Keratinocyte (primary cell): ENCODE data around the gene YAF2. TPM values are rescaled to one million over a fixed set of nuclear protein-coding genes. Genes with fewer than 3 reads are reported as not detected.

ENCODE experiments used
- DNase-seq: peaks from one replicate; pipeline ENCODE4 v3.0.0-alpha.2; 2011; ENCODE audit warnings: low read depth, missing footprints, low spot score
- FAIRE-seq: peaks from 2 replicates; lab custom pipeline; 2011; peaks lifted over from hg19 to GRCh38; lab: Jason Lieb, UNC
- H2AFZ ChIP-seq: 2 replicates; pipeline ENCODE4 v1.6.0; 2012; ENCODE audit warnings: low read length, control low read depth, inconsistent platforms; ENCODE audit not compliant: control insufficient read depth
- H3K27ac ChIP-seq: 2 replicates; pipeline ENCODE4 v1.5.1; 2011; ENCODE audit warnings: low read length; ENCODE audit not compliant: control insufficient read depth, insufficient read depth
- H3K27me3 ChIP-seq: 3 replicates; pipeline ENCODE4 v1.6.0; 2011; ENCODE audit warnings: low read length; ENCODE audit not compliant: control insufficient read depth, insufficient read depth; ENCODE audit errors: extremely low read depth
- H3K36me3 ChIP-seq, 2 experiments: 2 replicates in 1 of 2; 3 replicates in 1 of 2; pipeline ENCODE4 v1.5.1; 2011; ENCODE audit warnings: low read length in 2 of 2, mild to moderate bottlenecking in 1 of 2; ENCODE audit not compliant: control insufficient read depth in 2 of 2, insufficient read depth in 2 of 2; ENCODE audit errors: extremely low read depth in 1 of 2
- H3K4me1 ChIP-seq: 3 replicates; pipeline ENCODE4 v1.5.1; 2011; ENCODE audit warnings: low read length; ENCODE audit not compliant: control insufficient read depth, insufficient read depth; ENCODE audit errors: extremely low read depth
- H3K4me2 ChIP-seq: 3 replicates; pipeline ENCODE4 v1.6.0; 2011; ENCODE audit warnings: low read depth, low read length; ENCODE audit not compliant: control insufficient read depth, insufficient read depth; ENCODE audit errors: extremely low read depth
- H3K4me3 ChIP-seq, 3 experiments: fragments of 200-600 bp in 1 of 3; sonication (generic) in 1 of 3; 2 replicates in 2 of 3; 3 replicates in 1 of 3; pipeline ENCODE4 v1.5.1; 2011 to 2016; ENCODE audit warnings: low read length in 3 of 3, mild to moderate bottlenecking in 3 of 3, control low read depth in 2 of 3, inconsistent platforms in 1 of 3, low read depth in 1 of 3, mixed read lengths in 1 of 3, mixed run types in 1 of 3, moderate library complexity in 1 of 3; ENCODE audit not compliant: control insufficient read depth in 2 of 3, insufficient read depth in 2 of 3; ENCODE audit errors: extremely low read depth in 1 of 3
- H3K79me2 ChIP-seq: 2 replicates; pipeline ENCODE4 v1.6.0; 2012; ENCODE audit warnings: low read length; ENCODE audit not compliant: control insufficient read depth, insufficient read depth
- H3K9ac ChIP-seq: 3 replicates; pipeline ENCODE4 v1.6.0; 2011; ENCODE audit warnings: low read length; ENCODE audit not compliant: control insufficient read depth, insufficient read depth; ENCODE audit errors: extremely low read depth
- H3K9me1 ChIP-seq: 3 replicates; pipeline ENCODE4 v1.6.0; 2011; ENCODE audit warnings: low read length; ENCODE audit not compliant: control insufficient read depth, insufficient read depth; ENCODE audit errors: extremely low read depth
- H3K9me3 ChIP-seq: 2 replicates; pipeline ENCODE4 v1.5.1; 2012; ENCODE audit warnings: low read depth, low read length; ENCODE audit not compliant: control insufficient read depth
- H4K20me1 ChIP-seq: 3 replicates; pipeline ENCODE4 v1.6.0; 2011; ENCODE audit warnings: low read length; ENCODE audit not compliant: control insufficient read depth, insufficient read depth; ENCODE audit errors: extremely low read depth
- CTCF ChIP-seq, 3 experiments: IDR thresholded peaks in 1 of 3; conservative IDR thresholded peaks in 1 of 3; optimal IDR thresholded peaks in 1 of 3; 2 replicates in 2 of 3; 3 replicates in 1 of 3; pipeline versions ENCODE3 to v1.5.1; 2011; ENCODE audit warnings: low read length in 3 of 3, mild to moderate bottlenecking in 3 of 3, moderate library complexity in 2 of 3, control low read depth in 1 of 3, inconsistent platforms in 1 of 3; ENCODE audit not compliant: insufficient read depth in 2 of 3; ENCODE audit errors: extremely low read depth in 1 of 3
- EZH2 ChIP-seq: IDR thresholded peaks from one replicate; pipeline ENCODE4 v1.6.1; 2012; ENCODE audit warnings: inconsistent platforms, mild to moderate bottlenecking, low read length, moderate library complexity
- dilution Hi-C: fragments of 300-500 bp; cut with MboI; formaldehyde crosslinking; loops from one replicate; pipeline ENCODE4 v1.7.0; 2020; ENCODE audit warnings: low sequenced_read_pairs; ENCODE audit not compliant: extremely low pct_ligation_motif_present
- polyA plus RNA-seq, 5 experiments: library from polyadenylated mRNA; depleted of rRNA in 3 of 5; stranded (reverse) in 3 of 5; stranded (forward) in 1 of 5; unstranded in 1 of 5; fragments of >200 nt; gene quantifications; 1 replicate in 1 of 5; 2 replicates in 3 of 5; 3 replicates in 1 of 5; pipeline versions ENCODE4 v1.2.1 to v1.2.3, GENCODE V29; 2011 to 2012; ENCODE audit warnings: missing spikeins in 2 of 5, low read depth in 1 of 5, low replicate concordance in 1 of 5

Gene YAF2
- polyA plus RNA-seq, 1 donor (not counting 4 experiments of a cell fraction or from before 2014, with no cell fraction given), result 15.3 TPM

- Histone ChIP-seq H3K27ac (peak overlapping the region; percentile 42), H3K27me3 (no peaks in the 10 kb centered on the region), H4K20me1 (peaks cover 4% of the 10 kb centered on the region), H3K9me1 (no peaks in the 10 kb centered on the region), H3K36me3 (no peaks in the 10 kb centered on the region), H3K4me2 (peak overlapping the region; percentile 87), H3K4me3 (peak overlapping the region; percentile 54 to 86 (median 83)), H3K79me2 (peaks cover 40% of the 10 kb centered on the region), H3K4me1 (peaks cover 15% of the 10 kb centered on the region), H3K9me3 (no peaks in the 10 kb centered on the region), H2AFZ (peak overlapping the region; percentile 85), H3K9ac (peak overlapping the region; percentile 76)
- no peak for TF ChIP-seq EZH2
- TF ChIP-seq CTCF (optimal IDR thresholded peaks at IDR 0.05 in 1 of 3, IDR thresholded peaks at IDR 0.05 in 1 of 3, conservative IDR thresholded peaks at IDR 0.05 in 1 of 3; ENCODE audit: extremely low read depth in 1 of 3, insufficient read depth in 2 of 3, low read length in 3 of 3), result no peak
- DNase-seq (no peak), FAIRE-seq (no peak)
- dilution Hi-C loops, result no loop called here
Observed at GRCh38 chr12:42145197-42145549, 92.9 kb downstream of the YAF2 start.

- peak within 1 kb of the TSS; percentile 54 to 86 (median 83) for H3K4me3 ChIP-seq
- H3K79me2 ChIP-seq, result peaks cover 44% of the 10 kb centered on the region
- H4K20me1 ChIP-seq, result peaks cover 4% of the 10 kb centered on the region
- no peaks in the 10 kb centered on the region for H3K27me3 ChIP-seq
- dilution Hi-C loops, result no loop called here
- no peak for DNase-seq
- H3K36me3 ChIP-seq, result no peaks in the 10 kb centered on the region
- H3K27ac ChIP-seq, result peak within 1 kb of the TSS; percentile 66
- FAIRE-seq, result no peak
- no peak for TF ChIP-seq EZH2
- no peak for TF ChIP-seq CTCF (optimal IDR thresholded peaks at IDR 0.05 in 1 of 3, IDR thresholded peaks at IDR 0.05 in 1 of 3, conservative IDR thresholded peaks at IDR 0.05 in 1 of 3; ENCODE audit: extremely low read depth in 1 of 3, insufficient read depth in 2 of 3, low read length in 3 of 3)
- H3K9me3 ChIP-seq, result no peaks in the 10 kb centered on the region
- no peaks in the 10 kb centered on the region for H3K9me1 ChIP-seq
- H3K4me1 ChIP-seq, result peaks cover 15% of the 10 kb centered on the region
- peak within 1 kb of the TSS; percentile 87 for H3K4me2 ChIP-seq
- peak within 1 kb of the TSS; percentile 76 for H3K9ac ChIP-seq
- peak within 1 kb of the TSS; percentile 85 for H2AFZ ChIP-seq
Observed at GRCh38 chr12:42144408-42145196, 93.4 kb downstream of the YAF2 start, which contains the start of gene GXYLT1. Gene GXYLT1 (minus strand): TSS chr12:42144874. CDS start chr12:42144646, 228 bp downstream.
